ENCODE data around the gene CHAD.

GRCh38 chr17:50506298-50506697 lies 37.6 kb upstream of the CHAD start:
- TF ChIP-seq EZH2 (IDR thresholded peaks at IDR 0.05; ENCODE audit: low read length) (no peak), CTCF (optimal IDR thresholded peaks at IDR 0.05 in 1 of 3, IDR thresholded peaks at IDR 0.05 in 1 of 3, conservative IDR thresholded peaks at IDR 0.05 in 1 of 3; ENCODE audit: extremely low read depth in 1 of 3, insufficient read depth in 2 of 3, low read length in 3 of 3) (no peak)

Measured in keratinocyte (primary cell).